Panc1 (cell line): Measurements from ENCODE around the gene MYBBP1A.

ENCODE experiments used
- CTCF ChIP-seq: fragments of 450-650 bp; IDR thresholded peaks from 2 replicates; pipeline ENCODE4 v1.5.1; 2017; ENCODE audit warnings: mild to moderate bottlenecking
- POLR2AphosphoS5 ChIP-seq: IDR thresholded peaks from 2 replicates; pipeline ENCODE4 v1.6.1; 2012; ENCODE audit warnings: mild to moderate bottlenecking, low read depth, low read length, moderate library complexity
- REST ChIP-seq, 2 experiments: IDR thresholded peaks; 2 replicates each; pipeline ENCODE4 v1.6.1; 2011 to 2012; ENCODE audit warnings: low read depth in 2 of 2, control low read depth in 1 of 2, low read length in 1 of 2, mild to moderate bottlenecking in 1 of 2, moderate library complexity in 1 of 2; ENCODE audit not compliant: insufficient read depth in 1 of 2
- SIN3A ChIP-seq: IDR thresholded peaks from 2 replicates; pipeline ENCODE4 v1.6.1; 2012; ENCODE audit warnings: low read depth, mild to moderate bottlenecking, low read length, moderate library complexity, borderline replicate concordance; ENCODE audit not compliant: insufficient read depth
- TCF7L2 ChIP-seq: IDR thresholded peaks from 2 replicates; pipeline ENCODE4 v1.6.1; 2011; ENCODE audit warnings: mild to moderate bottlenecking, low read depth, low read length, inconsistent platforms

- TF ChIP-seq SIN3A, result no peak
- no peak for TF ChIP-seq CTCF
- no peak for TF ChIP-seq REST (IDR thresholded peaks at IDR 0.05; ENCODE audit: insufficient read depth in 1 of 2, low read depth in 2 of 2, low read length in 1 of 2)
- no peak for TF ChIP-seq POLR2AphosphoS5
- TF ChIP-seq TCF7L2, result no peak
Measured at GRCh38 chr17:4559139-4559791, 4.1 kb upstream of the MYBBP1A start.
